Effector memory CD8-positive, alpha-beta T cell (primary cell): ENCODE data around the gene AIF1.
A peak's percentile ranks its signal among the peaks of the same experiment; 100 is the strongest.
"Not testable (repeated sequence)": the region's sequence is repeated elsewhere in the genome, so short reads cannot be mapped to it uniquely, and the experiment has no call there.

ENCODE experiments used
- ATAC-seq: fragments of 150-1000 bp; cut with Tn5 transposase; replicated peaks from 2 replicates; pipeline ENCODE4 v1.10.0; 2021; ENCODE audit warnings: mild to moderate bottlenecking, moderate library complexity
- DNase-seq, 3 experiments: peaks; one replicate each; pipeline ENCODE4 v3.0.0; 2021
- H3K27ac Mint-ChIP-seq, 2 donors: one replicate each; pipeline ENCODE4 v1.8.0; 2022; ENCODE audit warnings: mild to moderate bottlenecking in 2 of 2, mixed read lengths in 2 of 2, moderate library complexity in 2 of 2
- H3K27me3 Mint-ChIP-seq, 2 donors: one replicate each; pipeline ENCODE4 v1.8.0; 2022; ENCODE audit warnings: mixed read lengths in 2 of 2
- H3K36me3 Mint-ChIP-seq: one replicate; pipeline ENCODE4 v1.8.0; 2022; ENCODE audit warnings: mild to moderate bottlenecking, moderate library complexity, mixed read lengths; ENCODE audit not compliant: insufficient read depth
- H3K4me1 Mint-ChIP-seq, 2 donors: one replicate each; pipeline ENCODE4 v1.8.0; 2022; ENCODE audit warnings: low read depth in 2 of 2, mixed read lengths in 2 of 2
- H3K4me3 Mint-ChIP-seq, 2 donors: one replicate each; pipeline ENCODE4 v1.8.0; 2022; ENCODE audit warnings: mild to moderate bottlenecking in 2 of 2, mixed read lengths in 2 of 2, moderate library complexity in 2 of 2
- H3K9me3 Mint-ChIP-seq, 2 donors: one replicate each; pipeline ENCODE4 v1.8.0; 2022; ENCODE audit warnings: mixed read lengths in 2 of 2

The AIF1 gene

GRCh38 chr6:31586599-31587281, 28.3 kb upstream of the AIF1 start:
- ATAC-seq (peak; percentile 76), DNase-seq (peak in 1 of 3 experiments; percentile 44)
- Mint-ChIP-seq H3K27me3 (no peaks in the 10 kb centered on the region), H3K4me3 (peak overlapping the region; percentile 72 to 77), H3K9me3 (no peaks in the 10 kb centered on the region), H3K27ac (peak overlapping the region; percentile 88 to 95), H3K36me3 (peaks cover 21% of the 10 kb centered on the region), H3K4me1 (peaks cover 62 to 65% of the 10 kb centered on the region in 2 donors)

GRCh38 chr6:31587791-31588777, 26.9 kb upstream of the AIF1 start:
- H3K36me3 Mint-ChIP-seq, result peaks cover 32% of the 10 kb centered on the region
- H3K4me3 Mint-ChIP-seq, result peak overlapping the region; percentile 72 to 77
- H3K4me1 Mint-ChIP-seq, result peaks cover 54 to 60% of the 10 kb centered on the region in 2 donors
- H3K27ac Mint-ChIP-seq, result peak overlapping the region; percentile 88 to 95
- DNase-seq, result no peak
- H3K27me3 Mint-ChIP-seq, result no peaks in the 10 kb centered on the region
- no peak for ATAC-seq
- no peaks in the 10 kb centered on the region for H3K9me3 Mint-ChIP-seq

- no peaks in the 10 kb centered on the region for H3K27me3 Mint-ChIP-seq
- H3K27ac Mint-ChIP-seq, result peak overlapping the region; percentile 83 to 95
- H3K4me3 Mint-ChIP-seq, result peak overlapping the region; percentile 42 to 77
- H3K4me1 Mint-ChIP-seq, result peaks cover 57 to 66% of the 10 kb centered on the region in 2 donors
- peaks cover 40% of the 10 kb centered on the region for H3K36me3 Mint-ChIP-seq
- no peak for ATAC-seq
- H3K9me3 Mint-ChIP-seq, result no peaks in the 10 kb centered on the region
- no peak for DNase-seq
These were observed 26.0 kb upstream of the AIF1 start for GRCh38 chr6:31588871-31589650.

- DNase-seq, ATAC-seq, H3K27me3 Mint-ChIP-seq, H3K9me3 Mint-ChIP-seq: not testable (repeated sequence)
- peak overlapping the region in 1 of 2 donors; percentile 71 for H3K27ac Mint-ChIP-seq
- H3K4me1 Mint-ChIP-seq, result peaks cover 49 to 65% of the 10 kb centered on the region in 2 donors
- H3K36me3 Mint-ChIP-seq, result peaks cover 36% of the 10 kb centered on the region
- peak overlapping the region in 1 of 2 donors; percentile 77 for H3K4me3 Mint-ChIP-seq
These were observed 24.3 kb upstream of the AIF1 start for GRCh38 chr6:31590691-31591090.

- ATAC-seq (peak; percentile 19), DNase-seq (no peak)
- H3K9me3 Mint-ChIP-seq, result no peaks in the 10 kb centered on the region
- H3K4me3 Mint-ChIP-seq, result peak overlapping the region; percentile 77 to 78
- no peaks in the 10 kb centered on the region for H3K27me3 Mint-ChIP-seq
- peak overlapping the region; percentile 71 to 91 for H3K27ac Mint-ChIP-seq
- peaks cover 44 to 59% of the 10 kb centered on the region in 2 donors for H3K4me1 Mint-ChIP-seq
- peaks cover 31% of the 10 kb centered on the region for H3K36me3 Mint-ChIP-seq
These were observed 22.6 kb upstream of the AIF1 start for GRCh38 chr6:31592396-31592771.

GRCh38 chr6:31597006-31597405, 18.0 kb upstream of the AIF1 start:
- H3K4me3 Mint-ChIP-seq, result peak overlapping the region in 1 of 2 donors; percentile 47
- peak; percentile 47 to 51 (median 49) for DNase-seq
- peaks cover 33 to 42% of the 10 kb centered on the region in 2 donors for H3K4me1 Mint-ChIP-seq
- no peaks in the 10 kb centered on the region for H3K9me3 Mint-ChIP-seq
- H3K27ac Mint-ChIP-seq, result peak overlapping the region in 1 of 2 donors; percentile 56
- peaks cover 28% of the 10 kb centered on the region for H3K36me3 Mint-ChIP-seq
- peak; percentile 60 for ATAC-seq
- no peaks in the 10 kb centered on the region for H3K27me3 Mint-ChIP-seq

- Mint-ChIP-seq H3K9me3 (no peaks in the 10 kb centered on the region), H3K27ac (no peak overlapping the region), H3K4me3 (no peak overlapping the region), H3K36me3 (peaks cover 4% of the 10 kb centered on the region), H3K4me1 (no peaks in the 10 kb centered on the region), H3K27me3 (no peaks in the 10 kb centered on the region)
- ATAC-seq (no peak), DNase-seq (no peak)
These were observed 7.7 kb upstream of the AIF1 start for GRCh38 chr6:31607317-31607716.

- Mint-ChIP-seq H3K4me1 (no peaks in the 10 kb centered on the region), H3K27ac (no peak overlapping the region), H3K27me3 (no peaks in the 10 kb centered on the region), H3K9me3 (no peaks in the 10 kb centered on the region), H3K4me3 (no peak overlapping the region), H3K36me3 (peaks cover 4% of the 10 kb centered on the region)
- no peak for DNase-seq
- ATAC-seq, result no peak
These were observed 5.3 kb upstream of the AIF1 start for GRCh38 chr6:31609519-31610406.

GRCh38 chr6:31610968-31611367, 4.1 kb upstream of the AIF1 start:
- Mint-ChIP-seq H3K4me3 (no peak overlapping the region), H3K27me3 (no peaks in the 10 kb centered on the region), H3K36me3 (peaks cover 4% of the 10 kb centered on the region), H3K4me1 (peaks cover 0 to 3% of the 10 kb centered on the region in 2 donors), H3K27ac (no peak overlapping the region), H3K9me3 (no peaks in the 10 kb centered on the region)
- ATAC-seq (no peak), DNase-seq (no peak)

GRCh38 chr6:31614075-31614619, 887 bp upstream of the AIF1 start:
- H3K4me1 Mint-ChIP-seq, result peaks cover 3% of the 10 kb centered on the region in 2 donors
- H3K9me3 Mint-ChIP-seq, result no peaks in the 10 kb centered on the region
- ATAC-seq (no peak), DNase-seq (no peak)
- peaks cover 11% of the 10 kb centered on the region for H3K36me3 Mint-ChIP-seq
- no peaks in the 10 kb centered on the region for H3K27me3 Mint-ChIP-seq
- H3K4me3 Mint-ChIP-seq, result no peak overlapping the region
- H3K27ac Mint-ChIP-seq, result no peak overlapping the region

GRCh38 chr6:31615748-31616147, 714 bp downstream of the AIF1 start:
- no peak for DNase-seq
- H3K9me3 Mint-ChIP-seq, result no peaks in the 10 kb centered on the region

GRCh38 chr6:31617010-31617409, 2.0 kb downstream of the AIF1 start:
- no peak overlapping the region for H3K4me3 Mint-ChIP-seq
- no peaks in the 10 kb centered on the region for H3K27me3 Mint-ChIP-seq
- no peaks in the 10 kb centered on the region for H3K9me3 Mint-ChIP-seq
- peaks cover 24% of the 10 kb centered on the region for H3K36me3 Mint-ChIP-seq
- ATAC-seq, result no peak
- DNase-seq, result no peak
- H3K4me1 Mint-ChIP-seq, result peaks cover 12 to 13% of the 10 kb centered on the region in 2 donors
- H3K27ac Mint-ChIP-seq, result no peak overlapping the region

More at GRCh38 chr6:31615748-31616147, 714 bp downstream of the AIF1 start:
- H3K27ac Mint-ChIP-seq, result peak overlapping the region; percentile 3 to 35
- no peak for ATAC-seq
- peak overlapping the region; percentile 1 to 31 for H3K4me3 Mint-ChIP-seq
- H3K36me3 Mint-ChIP-seq, result peaks cover 16% of the 10 kb centered on the region
- H3K4me1 Mint-ChIP-seq, result peaks cover 3% of the 10 kb centered on the region in 2 donors
- no peaks in the 10 kb centered on the region for H3K27me3 Mint-ChIP-seq
